Measurements from ENCODE around the gene GATA5.

Gene GATA5

GRCh38 chr20:62466806-62467537, 8.8 kb downstream of the GATA5 start:
- TF ChIP-seq CTCF (IDR thresholded peaks at IDR 0.05; ENCODE audit: low read depth, low read length, missing control alignments), result no peak

GRCh38 chr20:62466072-62466760, 9.6 kb downstream of the GATA5 start:
- no peak for TF ChIP-seq CTCF (IDR thresholded peaks at IDR 0.05; ENCODE audit: low read depth, low read length, missing control alignments)
- no peak for DNase-seq (ENCODE audit: low read depth)
- H3K4me3 ChIP-seq (ENCODE audit: low read depth, low read length), result no peak overlapping the region

More at GRCh38 chr20:62466806-62467537, 8.8 kb downstream of the GATA5 start:
- no peak overlapping the region for H3K4me3 ChIP-seq (ENCODE audit: low read depth, low read length)
- DNase-seq (ENCODE audit: low read depth), result no peak

GRCh38 chr20:62464990-62465389, 10.8 kb downstream of the GATA5 start:
- no peak for DNase-seq (ENCODE audit: low read depth)
- no peak for TF ChIP-seq CTCF (IDR thresholded peaks at IDR 0.05; ENCODE audit: low read depth, low read length, missing control alignments)
- no peak overlapping the region for H3K4me3 ChIP-seq (ENCODE audit: low read depth, low read length)

- no peak overlapping the region for H3K4me3 ChIP-seq (ENCODE audit: low read depth, low read length)
- TF ChIP-seq CTCF (IDR thresholded peaks at IDR 0.05; ENCODE audit: low read depth, low read length, missing control alignments), result no peak
- no peak for DNase-seq (ENCODE audit: low read depth)
Measured at GRCh38 chr20:62464425-62464770, 11.4 kb downstream of the GATA5 start.

GRCh38 chr20:62463651-62464424, 12.0 kb downstream of the GATA5 start:
- TF ChIP-seq CTCF (IDR thresholded peaks at IDR 0.05; ENCODE audit: low read depth, low read length, missing control alignments), result no peak
- H3K4me3 ChIP-seq (ENCODE audit: low read depth, low read length), result no peak overlapping the region
- DNase-seq (ENCODE audit: low read depth), result no peak

- H3K4me3 ChIP-seq (ENCODE audit: low read depth, low read length), result no peak overlapping the region
- no peak for TF ChIP-seq CTCF (IDR thresholded peaks at IDR 0.05; ENCODE audit: low read depth, low read length, missing control alignments)
- no peak for DNase-seq (ENCODE audit: low read depth)
Measured at GRCh38 chr20:62462976-62463592, 12.7 kb downstream of the GATA5 start.

All from GM12864 (cell line).